Epithelial cell of esophagus (primary cell): ENCODE data around the gene CALML5.

ENCODE experiments used
- DNase-seq: peaks from one replicate; pipeline ENCODE4 v3.0.0; 2010; ENCODE audit warnings: low read depth
- H3K4me3 ChIP-seq: 2 replicates; pipeline ENCODE4 v1.5.1; 2011; ENCODE audit warnings: mild to moderate bottlenecking, low read length, control low read depth
- TF ChIP-seq, protein P1 (sequence below): IDR thresholded peaks from 2 replicates; pipeline ENCODE4 v1.5.1; 2011; ENCODE audit warnings: low read depth, mild to moderate bottlenecking, low read length, control low read depth, inconsistent platforms; ENCODE audit not compliant: insufficient read depth; ENCODE audit errors: missing control alignments

Gene CALML5

DNA sequence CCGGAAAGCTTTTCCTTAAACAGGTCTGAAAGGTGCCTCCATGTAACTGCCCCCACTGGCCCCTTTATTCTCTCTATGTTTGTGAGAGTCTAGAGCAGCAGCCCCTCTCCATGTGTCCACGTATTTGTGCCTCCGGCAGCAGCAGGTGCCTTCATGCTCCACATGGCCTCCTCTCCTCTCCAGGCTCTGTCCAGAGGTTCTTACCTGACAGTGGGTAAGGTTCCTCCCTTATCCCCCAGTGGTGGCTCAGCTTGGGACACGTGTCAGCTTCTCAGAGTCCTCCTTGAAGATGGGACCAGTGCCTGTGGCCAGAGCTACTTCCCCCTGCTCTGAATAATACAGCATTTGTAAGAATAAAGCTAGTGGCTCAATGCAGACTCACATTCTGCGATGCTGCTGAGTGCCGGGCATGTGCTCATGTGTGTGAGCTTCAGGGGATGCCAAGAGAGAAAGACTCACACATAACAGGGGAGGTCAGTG lies 33.3 kb upstream of the CALML5 start:
- no peak overlapping the region for H3K4me3 ChIP-seq
- TF ChIP-seq, protein P1, sequence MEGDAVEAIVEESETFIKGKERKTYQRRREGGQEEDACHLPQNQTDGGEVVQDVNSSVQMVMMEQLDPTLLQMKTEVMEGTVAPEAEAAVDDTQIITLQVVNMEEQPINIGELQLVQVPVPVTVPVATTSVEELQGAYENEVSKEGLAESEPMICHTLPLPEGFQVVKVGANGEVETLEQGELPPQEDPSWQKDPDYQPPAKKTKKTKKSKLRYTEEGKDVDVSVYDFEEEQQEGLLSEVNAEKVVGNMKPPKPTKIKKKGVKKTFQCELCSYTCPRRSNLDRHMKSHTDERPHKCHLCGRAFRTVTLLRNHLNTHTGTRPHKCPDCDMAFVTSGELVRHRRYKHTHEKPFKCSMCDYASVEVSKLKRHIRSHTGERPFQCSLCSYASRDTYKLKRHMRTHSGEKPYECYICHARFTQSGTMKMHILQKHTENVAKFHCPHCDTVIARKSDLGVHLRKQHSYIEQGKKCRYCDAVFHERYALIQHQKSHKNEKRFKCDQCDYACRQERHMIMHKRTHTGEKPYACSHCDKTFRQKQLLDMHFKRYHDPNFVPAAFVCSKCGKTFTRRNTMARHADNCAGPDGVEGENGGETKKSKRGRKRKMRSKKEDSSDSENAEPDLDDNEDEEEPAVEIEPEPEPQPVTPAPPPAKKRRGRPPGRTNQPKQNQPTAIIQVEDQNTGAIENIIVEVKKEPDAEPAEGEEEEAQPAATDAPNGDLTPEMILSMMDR: no peak
- no peak for DNase-seq

DNA sequence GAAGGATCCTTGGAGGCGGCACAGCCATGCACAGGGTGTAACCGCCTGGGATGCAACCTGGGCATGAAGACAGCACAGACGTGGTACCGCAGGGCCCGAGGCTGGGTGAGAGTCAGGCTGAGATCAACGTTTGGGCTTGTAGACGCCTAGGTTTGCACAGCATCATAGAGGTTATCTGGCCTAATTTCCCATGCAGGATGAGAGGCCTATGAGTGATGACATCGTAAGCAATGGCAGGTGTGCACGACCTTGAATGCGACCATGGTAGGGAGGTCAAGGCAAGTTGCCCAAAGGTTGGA lies 32.9 kb upstream of the CALML5 start:
- no peak for DNase-seq
- TF ChIP-seq, protein P1: no peak
- H3K4me3 ChIP-seq: no peak overlapping the region

DNA sequence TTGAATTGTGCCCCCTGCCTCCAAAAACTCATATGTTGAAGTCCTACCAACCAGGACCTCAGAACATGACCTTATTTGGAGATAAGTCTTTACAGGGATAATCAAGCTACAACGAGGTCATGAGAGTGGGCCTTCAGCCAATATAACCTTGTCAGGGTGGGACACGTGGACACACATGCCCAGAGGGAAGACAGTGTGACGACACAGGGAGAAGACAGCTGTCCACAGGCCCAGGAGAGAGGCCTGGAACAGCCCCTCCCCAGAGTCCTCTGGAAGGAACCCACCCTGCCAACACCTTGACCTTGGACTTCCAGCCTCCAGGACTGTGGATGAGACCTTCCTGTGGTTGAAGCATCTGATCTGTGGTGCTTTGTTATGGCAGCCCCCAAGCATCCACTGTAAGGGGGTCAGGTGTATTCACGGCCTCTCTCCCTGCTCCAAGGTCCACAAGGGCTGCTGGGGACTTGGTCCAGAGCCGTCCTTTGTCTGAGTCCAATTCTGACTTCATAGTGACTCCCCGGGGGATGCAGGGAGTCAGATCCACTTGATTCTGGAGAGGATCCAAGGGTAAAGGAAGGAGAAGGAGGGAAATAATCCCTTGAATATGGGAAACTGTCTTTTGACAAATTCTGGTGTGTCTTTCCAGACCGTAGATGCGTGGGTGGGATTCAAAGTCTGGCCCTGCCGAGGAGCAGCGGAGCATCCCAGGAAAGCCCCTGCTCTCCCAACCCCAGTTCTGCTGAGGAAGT lies 32.4 kb upstream of the CALML5 start:
- no peak for DNase-seq
- TF ChIP-seq, protein P1: no peak
- H3K4me3 ChIP-seq: no peak overlapping the region

DNA sequence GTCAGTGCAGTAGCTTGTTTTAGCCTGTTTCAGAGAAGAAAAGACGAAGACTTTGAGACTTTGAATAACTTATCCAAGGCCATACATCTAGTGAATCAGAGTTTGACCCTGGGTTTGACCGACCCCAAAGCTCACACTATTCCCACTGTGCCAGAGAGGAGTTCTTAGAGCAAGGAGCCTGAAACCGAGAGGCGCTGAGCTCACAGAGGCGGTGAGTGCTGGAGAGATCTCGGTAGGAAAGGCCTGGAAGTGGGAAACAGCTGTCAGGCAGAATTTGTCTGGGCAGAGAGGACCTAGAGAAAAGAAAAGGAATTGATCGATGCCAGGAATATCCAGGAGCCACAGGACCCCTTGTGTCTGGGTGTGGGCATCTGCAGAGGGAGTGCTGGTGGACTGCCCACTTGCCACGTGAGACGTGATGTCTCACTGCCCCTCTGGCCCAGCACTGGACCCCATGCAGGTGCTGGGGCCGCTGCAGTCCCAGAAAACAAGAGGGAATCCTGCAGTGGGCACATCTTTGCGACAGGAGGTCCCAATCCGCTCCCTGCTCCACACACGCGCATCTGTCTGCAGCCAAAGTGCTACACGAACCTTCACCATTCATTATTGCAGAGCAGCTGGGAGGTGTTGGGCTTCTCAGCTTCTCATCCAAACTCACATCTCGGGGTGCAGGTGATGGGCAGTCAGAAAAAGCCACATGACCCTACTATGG lies 31.6 kb upstream of the CALML5 start:
- DNase-seq: no peak
- no peak overlapping the region for H3K4me3 ChIP-seq
- TF ChIP-seq, protein P1: no peak

DNA sequence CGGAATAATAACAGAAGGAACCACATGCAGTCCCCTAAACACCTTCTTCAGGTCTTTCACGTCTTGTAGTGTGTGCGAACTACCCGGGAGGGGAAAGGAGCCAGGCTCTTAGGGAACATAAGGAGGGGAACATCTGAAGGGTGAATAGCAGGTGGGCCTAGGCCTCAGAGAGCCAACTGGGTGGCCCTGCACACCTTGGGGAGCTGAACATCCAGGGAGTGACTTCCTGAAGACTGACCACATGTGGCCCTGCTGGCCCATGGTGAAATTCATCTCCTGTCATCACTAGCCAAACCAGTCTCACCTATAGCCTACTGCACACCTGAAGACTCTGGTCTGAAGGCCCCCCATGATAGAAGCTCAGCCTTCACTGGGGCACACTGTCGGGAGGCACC lies 31.0 kb upstream of the CALML5 start:
- DNase-seq: no peak
- no peak overlapping the region for H3K4me3 ChIP-seq
- TF ChIP-seq, protein P1: no peak

DNA sequence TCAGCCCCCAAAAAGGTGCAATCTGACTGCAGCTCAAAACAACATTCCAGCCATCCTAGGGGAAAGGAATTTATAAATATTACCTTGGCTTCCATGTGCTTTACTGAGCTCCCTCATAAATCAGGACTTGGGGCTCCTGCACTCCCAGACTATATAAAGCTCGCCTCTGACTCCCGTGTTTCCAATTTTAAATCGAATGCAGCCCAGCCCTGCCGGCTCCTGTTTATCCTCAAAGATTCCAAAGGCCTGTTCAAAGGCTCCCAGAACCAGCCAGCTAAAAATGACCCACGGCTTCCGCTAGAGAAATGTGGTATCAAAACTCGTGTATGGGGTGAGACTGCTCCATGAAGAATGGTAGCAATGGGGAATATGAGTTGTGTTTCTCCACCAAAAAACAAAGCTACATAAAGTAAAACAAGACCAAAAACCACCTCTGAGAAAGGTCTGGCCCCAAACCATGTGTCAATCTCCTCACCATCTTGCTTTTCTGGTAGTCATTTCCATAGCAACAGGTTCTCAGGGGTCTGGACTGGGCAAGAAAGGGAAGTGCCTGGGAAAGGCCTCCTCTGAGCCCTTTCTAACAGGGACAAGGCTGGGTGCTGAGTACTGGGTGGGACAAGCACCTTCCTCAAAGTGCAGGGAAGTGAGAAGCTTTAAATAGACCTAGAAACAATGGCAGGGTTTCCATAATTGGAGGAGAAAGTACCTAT lies 30.5 kb upstream of the CALML5 start:
- DNase-seq: no peak
- no peak overlapping the region for H3K4me3 ChIP-seq
- TF ChIP-seq, protein P1: no peak
